ENCODE data around the gene ZNF562. TPM values are rescaled to one million over a fixed set of nuclear protein-coding genes. Genes with fewer than 3 reads are reported as not detected.

ZNF562 gene
- polyA plus RNA-seq (2013, experiment 1 of 2) = 11.4 TPM
- 11.6 TPM for polyA plus RNA-seq (2013, experiment 2 of 2)

DNA sequence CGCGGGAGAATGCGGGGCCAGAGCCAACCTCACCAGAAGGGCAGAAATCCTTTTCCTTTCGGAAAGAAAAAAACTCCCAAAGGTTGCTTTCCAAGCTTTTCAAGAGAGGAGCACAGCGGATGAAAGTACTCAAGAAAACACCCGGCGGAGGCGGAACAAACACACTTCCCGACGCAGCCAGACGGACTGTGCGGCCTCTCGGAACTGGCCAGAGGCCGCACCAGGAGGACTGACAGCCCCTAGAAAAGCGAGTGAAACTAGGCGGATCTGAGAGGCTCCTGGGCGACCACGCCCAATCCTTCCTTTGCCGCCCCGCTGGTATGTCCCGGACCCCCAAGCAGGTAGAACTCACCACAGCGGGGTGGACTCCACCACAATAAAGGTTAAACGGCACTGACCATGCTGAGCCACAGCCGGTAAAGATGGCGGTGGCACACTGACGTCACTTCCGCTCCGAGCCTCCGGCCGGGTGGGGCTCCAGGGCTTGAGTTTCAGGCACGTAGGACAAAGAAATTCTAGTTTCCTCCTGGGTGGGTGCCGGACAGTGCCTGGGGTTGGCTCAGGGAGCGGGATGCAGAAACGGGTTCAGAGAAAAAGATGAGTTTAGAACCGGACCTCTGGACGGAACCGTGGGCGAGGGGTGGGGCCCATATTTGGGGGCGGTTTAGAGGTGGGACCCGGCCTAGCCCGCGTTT, at the start of gene ZNF562:
TSS of gene ZNF562 (minus strand) at position 438 of the 695 bp plus-strand sequence. CDS start 14,356 bp downstream, outside the sequence.
- no peaks in the 10 kb centered on the region for H3K27me3 ChIP-seq (ENCODE audit: insufficient read depth, low read length, poor library complexity)

DNA sequence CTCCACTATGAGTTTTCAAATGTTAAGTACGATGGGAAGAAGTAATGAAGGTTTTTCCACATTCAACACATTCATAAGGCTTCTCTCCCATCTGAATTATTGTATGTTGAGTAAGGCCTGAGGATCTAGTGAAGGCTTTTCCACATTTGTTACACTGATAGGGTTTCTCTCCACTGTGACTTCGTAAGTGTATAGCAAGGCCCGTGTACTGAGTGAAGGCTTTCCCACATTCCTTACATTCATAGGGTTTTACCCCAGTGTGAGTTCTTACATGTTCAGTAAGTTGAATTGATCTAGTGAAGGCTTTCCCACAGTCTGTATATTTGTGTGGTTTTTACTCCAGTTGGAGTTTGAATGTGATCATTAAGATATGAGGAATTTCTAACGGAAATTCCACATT, 49.3 kb upstream of the ZNF562 start:
- no peak overlapping the region for H3K56ac ChIP-seq (ENCODE audit: low read length)
- no peaks in the 10 kb centered on the region for H3K79me2 ChIP-seq (ENCODE audit: control insufficient read depth, insufficient read depth, low read length)
- no peak overlapping the region for H3K4ac ChIP-seq (ENCODE audit: low read depth, low read length)
- no peaks in the 10 kb centered on the region for H3K4me1 ChIP-seq (ENCODE audit: control insufficient read depth, low read depth, low read length)
- no CpG with 5 or more reads among the region's 4 CpGs for WGBS (ENCODE audit: extremely low coverage, insufficient coverage, low lambda C conversion rate)
- H3K4me3 ChIP-seq (ENCODE audit: low read length) = no peak overlapping the region
- H3K27me3 ChIP-seq (ENCODE audit: insufficient read depth, low read length, poor library complexity) = no peaks in the 10 kb centered on the region
- no peak for DNase-seq
- no peak overlapping the region for H3K27ac ChIP-seq (ENCODE audit: low read depth, low read length)
- no peak overlapping the region for H4K5ac ChIP-seq (ENCODE audit: low read length)
- no peak overlapping the region for H3K18ac ChIP-seq (ENCODE audit: low read length)
- no peak overlapping the region for H3K23ac ChIP-seq (ENCODE audit: low read length)
- H4K8ac ChIP-seq (ENCODE audit: low read depth, low read length) = no peak overlapping the region
- no peak overlapping the region for H2AK5ac ChIP-seq (ENCODE audit: low read length)
- no peak overlapping the region for H3K9ac ChIP-seq (ENCODE audit: low read length)
- no peak overlapping the region for H2BK15ac ChIP-seq (replicated peaks; ENCODE audit: low read depth)
- no peaks in the 10 kb centered on the region for H3K79me1 ChIP-seq (ENCODE audit: low read length)
- no peak overlapping the region for H3K4me2 ChIP-seq (ENCODE audit: low read length)
- no peak overlapping the region for H2BK120ac ChIP-seq (ENCODE audit: low read depth, low read length)
- no peaks in the 10 kb centered on the region for H3K36me3 ChIP-seq (ENCODE audit: control insufficient read depth, insufficient read depth, low read length)
- H2BK5ac ChIP-seq (ENCODE audit: low read length) = no peak overlapping the region

More for the DNA sequence above, at the start of gene ZNF562:
- Histone ChIP-seq H3K4ac (ENCODE audit: low read depth, low read length) (peak within 1 kb of the TSS; percentile 85), H3K79me1 (ENCODE audit: low read length) (peaks cover 9% of the 10 kb centered on the region), H3K4me2 (ENCODE audit: low read length) (peak within 1 kb of the TSS; percentile 21), H3K18ac (ENCODE audit: low read length) (peak within 1 kb of the TSS; percentile 95), H3K36me3 (ENCODE audit: control insufficient read depth, insufficient read depth, low read length) (peaks cover 2% of the 10 kb centered on the region), H3K56ac (ENCODE audit: low read length) (peak within 1 kb of the TSS; percentile 88), H4K8ac (ENCODE audit: low read depth, low read length) (no peak within 1 kb of the TSS), H2BK5ac (ENCODE audit: low read length) (peak within 1 kb of the TSS; percentile 35), H3K27ac (ENCODE audit: low read depth, low read length) (peak within 1 kb of the TSS; percentile 87), H2AK5ac (ENCODE audit: low read length) (no peak within 1 kb of the TSS), H3K79me2 (ENCODE audit: control insufficient read depth, insufficient read depth, low read length) (peaks cover 34% of the 10 kb centered on the region), H3K4me1 (ENCODE audit: control insufficient read depth, low read depth, low read length) (no peaks in the 10 kb centered on the region), H4K5ac (ENCODE audit: low read length) (no peak within 1 kb of the TSS), H3K4me3 (ENCODE audit: low read length) (peak within 1 kb of the TSS; percentile 63), H2BK15ac (replicated peaks; ENCODE audit: low read depth) (no peak within 1 kb of the TSS), H3K23ac (ENCODE audit: low read length) (no peak within 1 kb of the TSS), H3K9ac (ENCODE audit: low read length) (peak within 1 kb of the TSS; percentile 74), H2BK120ac (ENCODE audit: low read depth, low read length) (no peak within 1 kb of the TSS)
- WGBS (ENCODE audit: extremely low coverage, insufficient coverage, low lambda C conversion rate) = no CpG with 5 or more reads among the region's 42 CpGs
- peak; percentile 97 for DNase-seq

DNA sequence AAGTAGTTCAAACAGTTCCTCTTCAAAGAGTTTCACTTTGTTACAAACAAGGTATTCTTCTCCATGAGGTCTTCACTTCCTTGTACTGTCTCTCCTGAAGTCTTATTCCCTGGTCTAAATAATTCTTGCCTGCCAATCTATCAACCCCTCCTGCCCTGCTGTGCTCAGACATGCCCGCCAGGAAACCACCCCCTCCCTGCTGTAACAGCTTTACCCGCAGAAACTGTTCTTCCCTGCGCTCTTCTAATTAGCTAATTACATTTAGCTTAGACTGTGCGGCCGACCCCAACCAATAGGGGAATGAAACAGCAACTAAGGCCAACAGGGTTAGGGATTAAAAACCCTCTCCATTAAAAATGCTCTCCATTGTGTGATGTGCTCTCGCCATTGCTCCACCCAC, 47.0 kb upstream of the ZNF562 start:
- H2BK120ac ChIP-seq (ENCODE audit: low read depth, low read length) = no peak overlapping the region
- H3K4me3 ChIP-seq (ENCODE audit: low read length) = no peak overlapping the region
- no peaks in the 10 kb centered on the region for H3K36me3 ChIP-seq (ENCODE audit: control insufficient read depth, insufficient read depth, low read length)
- no peak overlapping the region for H3K23ac ChIP-seq (ENCODE audit: low read length)
- no peak overlapping the region for H4K5ac ChIP-seq (ENCODE audit: low read length)
- WGBS (ENCODE audit: extremely low coverage, insufficient coverage, low lambda C conversion rate) = no CpG with 5 or more reads among the region's 6 CpGs
- H3K4me2 ChIP-seq (ENCODE audit: low read length) = no peak overlapping the region
- no peak overlapping the region for H3K56ac ChIP-seq (ENCODE audit: low read length)
- H3K9ac ChIP-seq (ENCODE audit: low read length) = no peak overlapping the region
- no peak overlapping the region for H4K8ac ChIP-seq (ENCODE audit: low read depth, low read length)
- no peak overlapping the region for H3K27ac ChIP-seq (ENCODE audit: low read depth, low read length)
- no peaks in the 10 kb centered on the region for H3K27me3 ChIP-seq (ENCODE audit: insufficient read depth, low read length, poor library complexity)
- H3K79me2 ChIP-seq (ENCODE audit: control insufficient read depth, insufficient read depth, low read length) = no peaks in the 10 kb centered on the region
- peak; percentile 9 for DNase-seq
- no peak overlapping the region for H3K4ac ChIP-seq (ENCODE audit: low read depth, low read length)
- H2BK15ac ChIP-seq (replicated peaks; ENCODE audit: low read depth) = no peak overlapping the region
- H3K18ac ChIP-seq (ENCODE audit: low read length) = no peak overlapping the region
- no peak overlapping the region for H2BK5ac ChIP-seq (ENCODE audit: low read length)
- no peaks in the 10 kb centered on the region for H3K4me1 ChIP-seq (ENCODE audit: control insufficient read depth, low read depth, low read length)
- no peak overlapping the region for H2AK5ac ChIP-seq (ENCODE audit: low read length)
- no peaks in the 10 kb centered on the region for H3K79me1 ChIP-seq (ENCODE audit: low read length)

DNA sequence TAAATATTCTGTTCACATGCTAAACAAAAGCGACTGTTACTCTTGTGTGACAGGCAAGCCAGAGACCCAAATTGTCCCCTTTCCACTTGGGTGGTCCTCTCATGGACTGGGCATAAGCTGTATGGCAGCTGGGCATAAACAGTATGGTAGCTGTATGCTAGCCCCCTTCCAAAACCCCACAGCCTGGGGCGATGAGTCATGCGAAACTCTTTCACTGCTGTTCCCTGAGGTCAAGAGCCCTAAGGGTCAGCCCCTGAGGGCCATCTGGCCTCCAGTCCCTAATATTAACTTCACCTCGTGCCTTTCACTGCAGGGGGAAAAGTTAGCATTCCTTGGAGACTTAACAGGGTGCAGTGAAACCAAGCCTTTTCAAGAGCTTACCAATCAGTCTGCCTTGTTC, 45.6 kb upstream of the ZNF562 start:
- Histone ChIP-seq H3K4ac (ENCODE audit: low read depth, low read length) (no peak overlapping the region), H4K8ac (ENCODE audit: low read depth, low read length) (no peak overlapping the region), H3K27ac (ENCODE audit: low read depth, low read length) (no peak overlapping the region), H4K5ac (ENCODE audit: low read length) (no peak overlapping the region), H3K18ac (ENCODE audit: low read length) (no peak overlapping the region), H3K56ac (ENCODE audit: low read length) (no peak overlapping the region), H2BK5ac (ENCODE audit: low read length) (no peak overlapping the region), H3K4me2 (ENCODE audit: low read length) (no peak overlapping the region), H3K27me3 (ENCODE audit: insufficient read depth, low read length, poor library complexity) (no peaks in the 10 kb centered on the region), H3K23ac (ENCODE audit: low read length) (no peak overlapping the region), H2AK5ac (ENCODE audit: low read length) (no peak overlapping the region), H3K79me2 (ENCODE audit: control insufficient read depth, insufficient read depth, low read length) (no peaks in the 10 kb centered on the region), H3K4me1 (ENCODE audit: control insufficient read depth, low read depth, low read length) (no peaks in the 10 kb centered on the region), H2BK120ac (ENCODE audit: low read depth, low read length) (no peak overlapping the region), H3K9ac (ENCODE audit: low read length) (no peak overlapping the region), H3K79me1 (ENCODE audit: low read length) (no peaks in the 10 kb centered on the region), H3K4me3 (ENCODE audit: low read length) (no peak overlapping the region), H2BK15ac (replicated peaks; ENCODE audit: low read depth) (no peak overlapping the region), H3K36me3 (ENCODE audit: control insufficient read depth, insufficient read depth, low read length) (no peaks in the 10 kb centered on the region)
- DNase-seq = no peak
- no CpG with 5 or more reads among the region's 4 CpGs for WGBS (ENCODE audit: extremely low coverage, insufficient coverage, low lambda C conversion rate)

DNA sequence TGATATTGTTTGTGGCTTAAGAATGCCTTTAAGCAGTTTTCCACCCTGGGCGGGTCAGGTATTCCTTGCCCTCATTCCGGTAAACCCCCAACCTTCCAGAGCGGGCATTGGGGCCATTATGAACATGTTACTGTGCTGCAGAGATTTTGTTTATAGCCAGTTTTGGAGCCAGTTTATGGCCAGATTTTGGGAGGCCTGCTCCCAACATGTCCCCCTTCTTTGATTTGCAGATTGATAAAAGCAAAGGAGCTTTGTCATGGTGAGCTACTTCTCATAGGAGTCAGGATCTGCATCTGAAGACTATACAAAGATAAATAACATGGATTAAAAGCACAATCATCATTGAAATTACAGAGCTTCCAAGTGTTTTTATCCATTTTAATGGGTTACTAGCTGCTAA, 36.9 kb upstream of the ZNF562 start:
- Histone ChIP-seq H3K56ac (ENCODE audit: low read length) (no peak overlapping the region), H3K79me2 (ENCODE audit: control insufficient read depth, insufficient read depth, low read length) (no peaks in the 10 kb centered on the region), H4K5ac (ENCODE audit: low read length) (no peak overlapping the region), H2BK120ac (ENCODE audit: low read depth, low read length) (no peak overlapping the region), H3K4me1 (ENCODE audit: control insufficient read depth, low read depth, low read length) (no peaks in the 10 kb centered on the region), H3K9ac (ENCODE audit: low read length) (no peak overlapping the region), H2AK5ac (ENCODE audit: low read length) (no peak overlapping the region), H3K79me1 (ENCODE audit: low read length) (no peaks in the 10 kb centered on the region), H3K4me2 (ENCODE audit: low read length) (no peak overlapping the region), H3K18ac (ENCODE audit: low read length) (no peak overlapping the region), H3K4me3 (ENCODE audit: low read length) (no peak overlapping the region), H2BK15ac (replicated peaks; ENCODE audit: low read depth) (no peak overlapping the region), H4K8ac (ENCODE audit: low read depth, low read length) (no peak overlapping the region), H3K27me3 (ENCODE audit: insufficient read depth, low read length, poor library complexity) (no peaks in the 10 kb centered on the region), H3K23ac (ENCODE audit: low read length) (no peak overlapping the region), H3K27ac (ENCODE audit: low read depth, low read length) (no peak overlapping the region), H3K4ac (ENCODE audit: low read depth, low read length) (no peak overlapping the region), H2BK5ac (ENCODE audit: low read length) (no peak overlapping the region), H3K36me3 (ENCODE audit: control insufficient read depth, insufficient read depth, low read length) (no peaks in the 10 kb centered on the region)
- DNase-seq = no peak
- no CpG with 5 or more reads among the region's 3 CpGs for WGBS (ENCODE audit: extremely low coverage, insufficient coverage, low lambda C conversion rate)

DNA sequence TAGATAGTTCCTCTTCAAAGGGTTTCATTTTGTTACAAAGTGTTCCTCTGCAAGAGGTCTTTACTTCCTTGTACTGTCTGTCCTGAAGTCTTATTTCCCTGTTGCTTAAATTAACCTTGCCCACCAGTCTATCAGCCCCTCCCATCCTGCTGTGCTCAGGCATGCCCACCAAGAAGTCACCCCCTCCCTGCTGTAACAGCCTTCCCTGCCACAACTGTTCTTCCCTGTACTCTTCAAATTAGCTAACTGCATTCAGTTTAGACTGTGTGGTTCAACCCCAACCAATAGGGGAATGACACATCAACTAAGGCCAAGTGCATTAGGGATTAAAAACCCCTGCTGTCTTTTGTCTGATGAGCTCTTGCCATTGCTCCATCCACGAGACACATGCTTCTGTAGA, 34.4 kb upstream of the ZNF562 start:
- Histone ChIP-seq H3K4me3 (ENCODE audit: low read length) (no peak overlapping the region), H2BK15ac (replicated peaks; ENCODE audit: low read depth) (no peak overlapping the region), H3K9ac (ENCODE audit: low read length) (no peak overlapping the region), H3K23ac (ENCODE audit: low read length) (no peak overlapping the region), H2BK120ac (ENCODE audit: low read depth, low read length) (no peak overlapping the region), H3K36me3 (ENCODE audit: control insufficient read depth, insufficient read depth, low read length) (no peaks in the 10 kb centered on the region), H3K56ac (ENCODE audit: low read length) (no peak overlapping the region), H3K79me1 (ENCODE audit: low read length) (no peaks in the 10 kb centered on the region), H3K4ac (ENCODE audit: low read depth, low read length) (no peak overlapping the region), H3K27ac (ENCODE audit: low read depth, low read length) (no peak overlapping the region), H3K18ac (ENCODE audit: low read length) (no peak overlapping the region), H2AK5ac (ENCODE audit: low read length) (no peak overlapping the region), H3K4me2 (ENCODE audit: low read length) (no peak overlapping the region), H4K8ac (ENCODE audit: low read depth, low read length) (no peak overlapping the region), H3K27me3 (ENCODE audit: insufficient read depth, low read length, poor library complexity) (no peaks in the 10 kb centered on the region), H4K5ac (ENCODE audit: low read length) (no peak overlapping the region), H3K4me1 (ENCODE audit: control insufficient read depth, low read depth, low read length) (no peaks in the 10 kb centered on the region), H2BK5ac (ENCODE audit: low read length) (no peak overlapping the region), H3K79me2 (ENCODE audit: control insufficient read depth, insufficient read depth, low read length) (no peaks in the 10 kb centered on the region)
- no CpG with 5 or more reads among the region's 1 CpG for WGBS (ENCODE audit: extremely low coverage, insufficient coverage, low lambda C conversion rate)
- DNase-seq = no peak

Data from mesendoderm (in vitro differentiated cells).